Hematopoietic multipotent progenitor cell treated with erythropoietin and hydrocortisone succinate and interleukin-3 and kit ligand, for 4 days (in vitro differentiated cells): ENCODE results near the gene BMAL2.

Experiments used
- DNase-seq: peaks from one replicate; pipeline ENCODE4 v3.0.0-alpha.2; 2015

The BMAL2 gene

GRCh38 chr12:27361372-27361771 is 28.7 kb downstream of the BMAL2 start:
- DNase-seq, result no peak

- no peak for DNase-seq
These were observed 34.0 kb downstream of the BMAL2 start for GRCh38 chr12:27366621-27367020.

GRCh38 chr12:27367078-27367477 is 34.4 kb downstream of the BMAL2 start:
- DNase-seq, result peak; percentile 47

- DNase-seq, result no peak
These were observed 49.6 kb downstream of the BMAL2 start for GRCh38 chr12:27382171-27382795.
